A673 (cell line): ENCODE measurements around the gene SYCN. TPM values are rescaled to one million over a fixed set of nuclear protein-coding genes. Genes with fewer than 3 reads are reported as not detected.

ENCODE experiments used
- BruUV-seq: library from RNA; stranded (reverse); fragments of 400-500 nt; replicated peaks from 2 replicates; lab custom pipeline; 2021; lab: Mats Ljungman, UMichigan
- CTCF ChIA-PET: fragments of 300-600 bp; sonication (Branson Sonifier 250); formaldehyde crosslinking; loops from one replicate; lab custom pipeline; 2022; ENCODE audit warnings: antibody characterized with exemption; lab: Charles Lee
- POLR2A ChIA-PET: fragments of 300-600 bp; sonication (Branson Sonifier 250); formaldehyde crosslinking; loops from one replicate; lab custom pipeline; 2022; ENCODE audit warnings: antibody characterized with exemption; ENCODE audit not compliant: low non-redundant PET; lab: Charles Lee
- DNase-seq: peaks from one replicate; pipeline ENCODE4 v3.0.0-alpha.2; 2015; ENCODE audit warnings: low spot score
- H3K27ac ChIP-seq: fragments of 200-600 bp; sonication (generic); 2 replicates; pipeline ENCODE4 v1.5.1; 2016; ENCODE audit warnings: mixed run types, low read depth, mild to moderate bottlenecking, mixed read lengths, antibody characterized with exemption, low read length; ENCODE audit not compliant: poor library complexity, severe bottlenecking
- H3K27me3 ChIP-seq: fragments of 200-600 bp; sonication (generic); replicated peaks from 2 replicates; pipeline ENCODE4 v1.6.1; 2017; ENCODE audit warnings: mixed run types, low read depth, mild to moderate bottlenecking, mixed read lengths, antibody characterized with exemption, low read length; ENCODE audit not compliant: insufficient read depth, poor library complexity
- H3K36me3 ChIP-seq: fragments of 200-600 bp; sonication (generic); 2 replicates; pipeline ENCODE4 v1.6.1; 2016; ENCODE audit warnings: mixed run types, mild to moderate bottlenecking, mixed read lengths, antibody characterized with exemption, low read length; ENCODE audit not compliant: insufficient read depth, poor library complexity, severe bottlenecking
- H3K4me1 ChIP-seq: fragments of 200-600 bp; sonication (generic); 2 replicates; pipeline ENCODE4 v1.6.1; 2017; ENCODE audit warnings: mixed run types, mild to moderate bottlenecking, mixed read lengths, antibody characterized with exemption, low read length; ENCODE audit not compliant: insufficient read depth, poor library complexity, severe bottlenecking
- H3K4me3 ChIP-seq: fragments of 200-600 bp; sonication (generic); 2 replicates; pipeline ENCODE4 v1.5.1; 2016; ENCODE audit warnings: low read depth, mixed run types, mild to moderate bottlenecking, mixed read lengths, low read length; ENCODE audit not compliant: poor library complexity, severe bottlenecking
- H3K9me3 ChIP-seq: fragments of 200-600 bp; sonication (generic); 2 replicates; pipeline ENCODE4 v1.6.1; 2016; ENCODE audit warnings: mixed run types, low read depth, mild to moderate bottlenecking, mixed read lengths, antibody characterized with exemption, low read length; ENCODE audit not compliant: poor library complexity, severe bottlenecking
- CTCF ChIP-seq: fragments of 300-800, 200-600 bp; sonication (generic); conservative IDR thresholded peaks from 2 replicates; pipeline ENCODE4 v1.5.1; 2017; ENCODE audit warnings: low read depth, mild to moderate bottlenecking, antibody characterized with exemption, low read length, moderate library complexity, mixed read lengths
- EZH2 ChIP-seq: fragments of 200-600 bp; sonication (generic); IDR thresholded peaks from 2 replicates; pipeline ENCODE4 v1.6.1; 2017; ENCODE audit warnings: borderline replicate concordance, low read depth, mild to moderate bottlenecking, mixed read lengths, antibody characterized with exemption, low read length; ENCODE audit not compliant: poor library complexity, severe bottlenecking
- intact Hi-C: fragments of 100-400 bp; cut with micrococcal nuclease; formaldehyde crosslinking; loops from one replicate; pipeline ENCODE4 v1.10.0; 2022; ENCODE audit not compliant: unreplicated experiment
- total RNA-seq: library from RNA; stranded (reverse); gene quantifications from 2 replicates; pipeline ENCODE4 v1.2.3, GENCODE V29; 2021

SYCN gene
- total RNA-seq, 1 experiment from 2014 or later: not detected

- intact Hi-C loops: no loop called here
- Histone ChIP-seq H3K9me3 (no peaks in the 10 kb centered on the region), H3K36me3 (no peaks in the 10 kb centered on the region), H3K27me3 (no peaks in the 10 kb centered on the region), H3K27ac (no peak overlapping the region), H3K4me1 (no peaks in the 10 kb centered on the region), H3K4me3 (no peak overlapping the region)
- no peak for DNase-seq
- CTCF ChIA-PET: no interaction called here
- POLR2A ChIA-PET: no interaction called here
- no TSS peak for BruUV-seq
- TF ChIP-seq CTCF (no peak), EZH2 (no peak)
Measured at GRCh38 chr19:39166571-39167391, 37.3 kb downstream of the SYCN start.

GRCh38 chr19:39165857-39166256, 38.2 kb downstream of the SYCN start:
- DNase-seq: no peak
- Histone ChIP-seq H3K27me3 (no peaks in the 10 kb centered on the region), H3K9me3 (no peaks in the 10 kb centered on the region), H3K4me3 (no peak overlapping the region), H3K27ac (no peak overlapping the region), H3K36me3 (no peaks in the 10 kb centered on the region), H3K4me1 (no peaks in the 10 kb centered on the region)
- no TSS peak for BruUV-seq
- ChIA-PET POLR2A (no interaction called here), CTCF (no interaction called here)
- TF ChIP-seq CTCF (no peak), EZH2 (no peak)
- intact Hi-C loops: no loop called here

GRCh38 chr19:39164289-39164688, 39.8 kb downstream of the SYCN start:
- intact Hi-C loops: no loop called here
- TF ChIP-seq CTCF (no peak), EZH2 (no peak)
- no TSS peak for BruUV-seq
- Histone ChIP-seq H3K27me3 (no peaks in the 10 kb centered on the region), H3K36me3 (no peaks in the 10 kb centered on the region), H3K9me3 (no peaks in the 10 kb centered on the region), H3K27ac (no peak overlapping the region), H3K4me3 (no peak overlapping the region), H3K4me1 (no peaks in the 10 kb centered on the region)
- DNase-seq: no peak
- POLR2A ChIA-PET: no interaction called here
- CTCF ChIA-PET: no interaction called here
